Measurements from ENCODE around the gene ZNF429. TPM values are rescaled to one million over a fixed set of nuclear protein-coding genes. Genes with fewer than 3 reads are reported as not detected.
"Not testable (repeated sequence)": the region's sequence is repeated elsewhere in the genome, so short reads cannot be mapped to it uniquely, and the experiment has no call there.

The ZNF429 gene
- total RNA-seq, 3 donors from 2014 or later = 5.1 to 5.9 (median 5.4) TPM

DNA sequence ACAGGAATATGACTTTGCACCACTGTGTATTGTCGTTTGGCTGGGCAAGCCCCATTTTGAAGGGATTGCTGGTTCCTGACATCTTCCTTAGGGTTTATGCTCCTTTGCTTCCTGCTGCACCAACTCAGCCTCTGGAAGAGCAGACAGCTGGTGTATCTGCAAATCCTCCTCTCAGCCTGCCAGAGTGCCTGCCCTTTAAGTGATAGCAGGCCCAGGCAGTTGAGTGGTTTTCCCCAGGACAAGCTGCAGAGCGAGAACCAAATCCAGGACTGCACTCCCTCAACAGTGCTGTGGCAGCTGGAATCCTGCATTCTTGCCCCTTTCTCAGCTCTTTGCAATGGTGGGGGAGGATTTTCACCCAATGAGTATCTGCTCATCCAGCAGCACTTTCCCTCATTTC lies 85.5 kb downstream of the ZNF429 start:
- DNase-seq (no peak), ATAC-seq (no peak)
- peaks cover 2% of the 10 kb centered on the region for H3K4me1 Mint-ChIP-seq (ENCODE audit: low read depth)
- peaks cover 9% of the 10 kb centered on the region for H3K27me3 Mint-ChIP-seq (ENCODE audit: low read depth)
- no peaks in the 10 kb centered on the region for H3K9me3 Mint-ChIP-seq
- no peaks in the 10 kb centered on the region for H3K36me3 Mint-ChIP-seq (ENCODE audit: insufficient read depth)
- no peak overlapping the region for H3K4me3 Mint-ChIP-seq

GRCh38 chr19:21593008-21593481 lies 87.6 kb downstream of the ZNF429 start:
- Mint-ChIP-seq H3K27me3 (ENCODE audit: low read depth) (peaks cover 2% of the 10 kb centered on the region), H3K36me3 (ENCODE audit: insufficient read depth) (no peaks in the 10 kb centered on the region), H3K4me3 (no peak overlapping the region)

GRCh38 chr19:21593502-21593901 lies 88.1 kb downstream of the ZNF429 start:
- no peak overlapping the region for H3K4me3 Mint-ChIP-seq
- peaks cover 2% of the 10 kb centered on the region for H3K27me3 Mint-ChIP-seq (ENCODE audit: low read depth)
- ATAC-seq (no peak), DNase-seq (no peak)
- no peaks in the 10 kb centered on the region for H3K9me3 Mint-ChIP-seq
- H3K36me3 Mint-ChIP-seq (ENCODE audit: insufficient read depth) = no peaks in the 10 kb centered on the region
- no peaks in the 10 kb centered on the region for H3K4me1 Mint-ChIP-seq (ENCODE audit: low read depth)

More at GRCh38 chr19:21593008-21593481, 87.6 kb downstream of the ZNF429 start:
- no peaks in the 10 kb centered on the region for H3K9me3 Mint-ChIP-seq
- DNase-seq = no peak
- H3K4me1 Mint-ChIP-seq (ENCODE audit: low read depth) = no peaks in the 10 kb centered on the region
- ATAC-seq = no peak

DNA sequence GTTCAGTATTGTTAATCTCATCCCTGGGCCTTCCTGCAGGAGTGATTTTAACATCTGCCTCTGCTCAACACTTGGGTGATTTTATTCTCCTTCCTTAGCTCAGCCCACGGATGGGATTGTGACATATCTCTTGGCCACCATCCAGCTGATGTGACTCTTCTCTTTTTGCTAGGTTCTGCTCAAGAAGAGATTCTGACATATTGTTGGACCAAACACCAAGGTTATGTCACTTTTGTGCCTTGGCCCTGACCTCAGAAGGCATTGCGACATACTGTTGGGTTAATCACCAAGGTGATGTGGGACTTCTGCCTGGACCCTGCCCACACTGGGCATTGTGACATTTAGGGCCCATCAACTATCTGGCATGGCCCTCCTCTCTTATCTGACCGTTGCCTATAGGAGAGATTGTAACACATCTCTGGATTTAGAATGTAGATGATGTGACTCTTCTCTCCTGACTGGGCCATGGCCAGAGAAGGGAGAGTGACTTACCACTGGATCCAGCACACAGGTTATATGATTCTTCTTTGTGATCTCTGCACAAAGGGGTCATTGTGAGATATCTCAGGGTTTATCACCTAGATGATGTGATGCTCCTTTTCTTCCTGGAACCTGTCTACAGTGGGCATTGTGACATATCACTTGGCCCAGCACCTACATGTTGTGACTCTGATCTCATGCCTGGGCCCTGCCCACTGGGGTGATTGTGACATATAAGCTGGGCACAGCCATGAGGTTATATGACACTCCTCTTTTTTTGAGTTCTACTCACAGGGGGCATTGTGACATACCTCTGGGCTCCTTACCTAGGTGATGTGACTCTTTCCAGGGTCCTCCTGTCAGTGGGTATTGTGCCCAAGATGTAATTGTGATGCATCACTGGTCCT lies 88.8 kb downstream of the ZNF429 start:
- Mint-ChIP-seq H3K9me3 (no peaks in the 10 kb centered on the region), H3K4me3 (no peak overlapping the region), H3K36me3 (ENCODE audit: insufficient read depth) (no peaks in the 10 kb centered on the region), H3K4me1 (ENCODE audit: low read depth) (no peaks in the 10 kb centered on the region), H3K27me3 (ENCODE audit: low read depth) (peaks cover 2% of the 10 kb centered on the region)
- no peak for DNase-seq
- ATAC-seq = no peak

GRCh38 chr19:21595185-21595584 lies 89.8 kb downstream of the ZNF429 start:
- Mint-ChIP-seq H3K9me3 (no peaks in the 10 kb centered on the region), H3K36me3 (ENCODE audit: insufficient read depth) (no peaks in the 10 kb centered on the region), H3K4me1 (ENCODE audit: low read depth) (no peaks in the 10 kb centered on the region), H3K4me3 (no peak overlapping the region), H3K27me3 (ENCODE audit: low read depth) (no peaks in the 10 kb centered on the region)
- DNase-seq (no peak), ATAC-seq (no peak)

DNA sequence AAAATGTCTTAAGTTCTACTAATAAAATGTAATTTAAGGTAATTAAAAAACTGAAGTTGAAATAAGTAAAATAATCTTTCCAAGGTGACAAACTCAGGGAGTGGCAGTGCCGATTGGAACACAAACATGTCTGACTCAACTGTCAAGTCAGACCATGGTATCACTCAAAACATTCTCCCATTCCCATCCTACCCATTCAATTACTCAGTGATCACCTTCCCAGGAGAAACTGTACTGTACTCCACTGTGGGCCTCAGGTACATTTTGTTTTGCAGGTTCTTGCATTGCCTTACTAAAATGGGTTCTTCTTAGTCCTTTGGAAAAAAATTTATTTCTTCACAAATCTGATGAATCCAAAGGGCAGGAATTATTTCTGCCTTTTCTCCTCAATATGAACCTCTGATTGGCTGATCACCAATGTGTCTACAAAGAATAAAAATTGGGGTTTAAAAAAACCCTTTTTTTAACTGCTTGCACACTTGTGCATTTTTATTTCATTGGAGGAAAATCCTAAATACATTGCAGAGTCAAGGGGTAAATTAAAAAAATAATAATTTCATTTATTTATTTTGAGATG lies 96.8 kb downstream of the ZNF429 start:
- no peak for ATAC-seq
- no peak overlapping the region for H3K4me3 Mint-ChIP-seq

GRCh38 chr19:21602659-21603430 lies 97.4 kb downstream of the ZNF429 start:
- DNase-seq; H3K36me3 Mint-ChIP-seq (ENCODE audit: insufficient read depth); H3K27me3 Mint-ChIP-seq (ENCODE audit: low read depth); H3K9me3 Mint-ChIP-seq; ATAC-seq; H3K4me3 Mint-ChIP-seq: not testable (repeated sequence)
- peaks cover 18% of the 10 kb centered on the region for H3K4me1 Mint-ChIP-seq (ENCODE audit: low read depth)

More for the DNA sequence above, 96.8 kb downstream of the ZNF429 start:
- H3K4me1 Mint-ChIP-seq (ENCODE audit: low read depth) = peaks cover 18% of the 10 kb centered on the region
- no peaks in the 10 kb centered on the region for H3K36me3 Mint-ChIP-seq (ENCODE audit: insufficient read depth)
- no peaks in the 10 kb centered on the region for H3K9me3 Mint-ChIP-seq
- no peak for DNase-seq
- H3K27me3 Mint-ChIP-seq (ENCODE audit: low read depth) = no peaks in the 10 kb centered on the region

DNA sequence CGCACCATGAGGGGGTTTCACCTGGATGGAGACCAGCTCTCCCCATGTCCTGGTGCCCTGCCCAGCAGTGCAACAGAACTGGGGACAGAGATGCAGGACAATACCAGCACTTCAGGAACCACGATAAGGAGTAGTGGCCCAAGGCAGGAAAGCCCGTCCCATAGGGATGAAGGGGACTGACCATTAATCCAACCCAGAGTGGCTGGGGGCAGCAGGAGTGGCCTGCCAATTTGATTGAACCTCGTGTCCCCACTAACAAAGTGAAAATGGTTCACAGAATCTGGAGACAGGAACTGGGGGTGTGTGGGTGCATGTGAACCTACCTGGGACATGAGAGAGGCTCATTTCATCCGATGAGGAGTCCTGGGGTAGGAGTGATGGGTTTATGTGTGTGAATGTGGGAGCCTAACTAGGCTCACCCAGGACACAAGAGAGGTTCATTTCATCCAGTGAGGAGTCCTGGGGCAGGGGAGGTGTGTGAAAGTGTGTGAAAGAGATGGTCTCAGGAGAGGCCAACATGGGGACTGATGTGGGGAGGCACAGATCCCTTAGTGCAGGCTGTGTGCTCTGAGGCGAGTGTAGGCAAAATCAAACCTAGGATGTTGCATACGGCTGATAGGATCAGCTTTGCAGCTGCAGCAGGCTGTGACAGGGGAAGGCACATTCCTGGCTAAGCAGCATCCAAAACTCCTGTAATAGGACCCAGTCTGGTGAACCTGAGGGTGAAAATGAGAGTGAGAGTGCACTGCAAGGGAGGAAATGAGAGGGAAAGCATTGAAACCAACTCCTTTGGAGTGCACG lies 98.2 kb downstream of the ZNF429 start:
- ATAC-seq = peak in 1 of 2 donors; percentile 34
- peak overlapping the region; percentile 83 for H3K4me3 Mint-ChIP-seq
- DNase-seq = no peak
- H3K27me3 Mint-ChIP-seq (ENCODE audit: low read depth) = no peaks in the 10 kb centered on the region
- no peaks in the 10 kb centered on the region for H3K9me3 Mint-ChIP-seq
- H3K4me1 Mint-ChIP-seq (ENCODE audit: low read depth) = peaks cover 18% of the 10 kb centered on the region
- H3K36me3 Mint-ChIP-seq (ENCODE audit: insufficient read depth) = no peaks in the 10 kb centered on the region

DNA sequence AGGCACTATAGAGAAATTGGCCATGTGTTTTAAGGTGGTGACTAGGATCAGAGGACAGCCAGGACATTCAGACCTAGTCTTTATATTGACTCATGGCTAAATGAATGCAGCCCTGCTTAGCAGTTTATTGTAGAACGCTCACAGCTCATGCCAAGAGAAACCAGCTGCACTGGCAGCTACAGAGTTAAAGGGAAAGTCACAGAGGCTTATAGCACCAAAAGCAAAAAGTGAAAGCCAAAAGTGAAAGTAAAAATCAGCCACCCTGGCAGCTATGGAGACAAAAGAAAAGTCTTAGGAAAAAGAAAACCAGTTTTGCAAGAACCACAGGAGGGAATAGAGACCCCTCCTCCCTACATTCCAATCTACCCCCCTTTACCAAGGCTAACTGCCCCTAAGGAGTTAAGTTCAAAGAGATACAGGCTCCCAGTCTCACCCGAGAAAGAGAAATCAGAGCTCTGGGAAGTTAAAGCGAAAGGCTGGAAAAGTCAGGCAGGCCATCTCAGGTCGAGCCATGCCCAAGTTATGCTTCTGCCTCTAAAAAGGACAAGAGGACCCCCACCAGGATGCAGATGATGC lies 99.0 kb downstream of the ZNF429 start:
- Mint-ChIP-seq H3K4me1 (ENCODE audit: low read depth) (peaks cover 18% of the 10 kb centered on the region), H3K4me3 (peak overlapping the region; percentile 83), H3K27me3 (ENCODE audit: low read depth) (no peaks in the 10 kb centered on the region), H3K9me3 (no peaks in the 10 kb centered on the region), H3K36me3 (ENCODE audit: insufficient read depth) (no peaks in the 10 kb centered on the region)
- DNase-seq (no peak), ATAC-seq (peak; percentile 65 to 84)

Other genes starting within 250 kb of the ZNF429 start
- gene ZNF708, start 176.2 kb upstream of the ZNF429 start, total RNA-seq = 10 to 100 TPM in 1 of 3 donors, 1 to 10 TPM in 2; 7.6 to 11.1 (median 7.9) TPM
- gene ZNF738, start 146.6 kb upstream of the ZNF429 start, total RNA-seq = 1 to 10 TPM; 6.9 to 9.2 (median 7.1) TPM
- gene ZNF493, start 108.5 kb upstream of the ZNF429 start, total RNA-seq = 10 to 100 TPM in 1 of 3 donors, 1 to 10 TPM in 2; 9.7 to 11.3 (median 10.0) TPM